ENCODE measurements around the gene MANSC4.
A peak's percentile ranks its signal among the peaks of the same experiment; 100 is the strongest.
"Not testable (repeated sequence)": the region's sequence is repeated elsewhere in the genome, so short reads cannot be mapped to it uniquely, and the experiment has no call there.

MANSC4 gene

DNA sequence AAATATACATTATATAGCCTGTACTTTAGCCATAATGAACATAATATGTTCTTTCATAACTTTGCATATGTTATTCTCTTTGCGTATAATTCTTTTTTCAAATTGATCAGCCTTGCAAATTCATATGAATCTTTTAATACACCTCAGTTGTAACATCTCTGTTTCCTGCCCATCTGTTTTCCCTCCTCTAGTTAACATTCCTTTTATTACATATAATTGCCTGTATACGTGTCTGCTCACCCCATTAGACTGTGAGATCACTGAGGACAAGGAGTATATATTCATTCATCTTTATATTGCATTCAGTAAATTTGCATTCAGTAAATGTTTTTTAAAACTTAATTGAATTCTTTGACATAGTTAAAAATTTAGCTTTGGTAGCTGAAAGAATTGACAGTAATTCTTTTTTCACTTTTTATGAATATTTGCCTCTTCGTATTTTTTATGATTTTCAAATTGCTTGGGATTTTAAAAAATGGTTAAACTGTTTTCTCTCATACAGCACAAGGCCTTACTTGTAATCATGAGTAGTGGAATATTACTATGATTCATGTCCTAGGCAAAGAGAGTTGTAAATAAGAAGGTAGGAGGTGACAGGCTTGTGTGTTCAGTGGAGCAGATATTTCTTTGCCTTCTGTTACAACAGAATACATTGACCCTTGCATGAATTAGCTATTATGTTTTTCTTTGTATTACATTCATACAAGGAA lies 32.8 kb downstream of the MANSC4 start:
- no peak for DNase-seq

GRCh38 chr12:27745734-27746133 lies 34.3 kb downstream of the MANSC4 start:
- not testable (repeated sequence) for DNase-seq

- DNase-seq, result no peak
These were observed 36.4 kb downstream of the MANSC4 start for GRCh38 chr12:27743601-27744000.

GRCh38 chr12:27734321-27734720 lies 45.7 kb downstream of the MANSC4 start:
- not testable (repeated sequence) for DNase-seq

- no peak for DNase-seq
These were observed 46.2 kb downstream of the MANSC4 start for GRCh38 chr12:27733791-27734190.

- DNase-seq, result peak; percentile 35
These were observed 46.9 kb downstream of the MANSC4 start for GRCh38 chr12:27733052-27733656.

- DNase-seq, result no peak
These were observed 47.8 kb downstream of the MANSC4 start for GRCh38 chr12:27732281-27732680.

- no peak for DNase-seq
These were observed 49.9 kb downstream of the MANSC4 start for GRCh38 chr12:27730097-27730588.

DNA sequence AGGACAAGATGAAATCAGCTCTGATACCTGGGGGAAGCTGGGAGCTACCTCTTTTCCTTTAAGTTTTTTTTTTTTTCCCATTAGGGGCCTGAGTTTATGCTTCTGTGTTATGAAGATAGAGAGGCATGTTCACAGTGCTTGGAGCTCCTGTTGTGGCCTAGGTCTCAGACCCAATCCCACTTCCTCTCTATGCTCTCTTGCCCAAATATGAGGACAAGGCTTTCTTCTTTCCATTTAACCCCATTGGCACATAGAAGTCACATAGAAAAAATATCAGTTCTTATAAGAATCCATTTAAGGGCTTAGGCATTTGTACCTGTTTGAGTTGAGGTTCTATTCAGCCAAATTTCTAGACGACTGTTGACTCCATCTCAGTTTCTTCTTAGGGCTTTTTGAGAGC lies 56.8 kb downstream of the MANSC4 start:
- DNase-seq, result no peak

All from activated CD8-positive, alpha-beta memory T cell treated with anti-CD3 and anti-CD28 coated beads, Interleukin-2, amount 50 U/mL, for 4 hours (primary cell).